CD14-positive monocyte (primary cell): ENCODE results near the gene PPT2. TPM values are rescaled to one million over a fixed set of nuclear protein-coding genes. Genes with fewer than 3 reads are reported as not detected.
"Not testable (repeated sequence)": the region's sequence is repeated elsewhere in the genome, so short reads cannot be mapped to it uniquely, and the experiment has no call there.

ENCODE experiments used
- DNase-seq, 3 donors: peaks; one replicate each; pipeline ENCODE4 v3.0.0-alpha.2; 2011 to 2022
- H2AFZ ChIP-seq: 2 replicates; pipeline ENCODE4 v1.6.0; 2012; ENCODE audit warnings: mild to moderate bottlenecking, low read depth, low read length, inconsistent platforms; ENCODE audit not compliant: insufficient read depth, poor library complexity, severe bottlenecking
- H3K27ac ChIP-seq, 2 donors: 1 replicate in 1 of 2; 2 replicates in 1 of 2; pipeline ENCODE4 v1.5.1; 2012 to 2013; ENCODE audit warnings: low read length in 2 of 2, control low read depth in 1 of 2, inconsistent platforms in 1 of 2, low read depth in 1 of 2, mild to moderate bottlenecking in 1 of 2
- H3K27me3 ChIP-seq, 2 donors: one replicate each; pipeline versions ENCODE4 v1.6.0 to v1.6.1; 2011 to 2013; ENCODE audit warnings: low read length in 2 of 2; ENCODE audit not compliant: control insufficient read depth in 2 of 2, insufficient read depth in 2 of 2
- H3K36me3 ChIP-seq, 2 donors: replicated peaks in 1 of 2; 1 replicate in 1 of 2; 2 replicates in 1 of 2; pipeline versions ENCODE4 v1.5.1 to v1.6.1; 2012 to 2013; ENCODE audit warnings: low read length in 2 of 2, control low read depth in 1 of 2, inconsistent platforms in 1 of 2, mild to moderate bottlenecking in 1 of 2; ENCODE audit not compliant: insufficient read depth in 2 of 2, control insufficient read depth in 1 of 2
- H3K4me1 ChIP-seq, 2 donors: 1 replicate in 1 of 2; 2 replicates in 1 of 2; pipeline versions ENCODE4 v1.5.1 to v1.6.1; 2012 to 2013; ENCODE audit warnings: low read length in 2 of 2, control low read depth in 1 of 2, inconsistent platforms in 1 of 2, mild to moderate bottlenecking in 1 of 2, moderate library complexity in 1 of 2; ENCODE audit not compliant: insufficient read depth in 2 of 2, control insufficient read depth in 1 of 2
- H3K4me2 ChIP-seq: replicated peaks from 2 replicates; pipeline ENCODE3; 2012; ENCODE audit warnings: low read length, moderate library complexity, mild to moderate bottlenecking; ENCODE audit not compliant: poor library complexity, severe bottlenecking; ENCODE audit errors: extremely low read depth
- H3K4me3 ChIP-seq, 3 experiments: fragments of 200-600 bp in 1 of 3; sonication (generic) in 1 of 3; replicated peaks in 1 of 3; 1 replicate in 2 of 3; 2 replicates in 1 of 3; pipeline ENCODE4 v1.5.1; 2011 to 2013; ENCODE audit warnings: low read length in 3 of 3, mild to moderate bottlenecking in 3 of 3, control low read depth in 2 of 3, low read depth in 2 of 3, inconsistent platforms in 1 of 3, moderate library complexity in 1 of 3
- H3K79me2 ChIP-seq: 2 replicates; pipeline ENCODE4 v1.6.0; 2012; ENCODE audit warnings: mild to moderate bottlenecking, control low read depth, inconsistent platforms, low read length, moderate library complexity; ENCODE audit not compliant: insufficient read depth
- H3K9ac ChIP-seq: 2 replicates; pipeline ENCODE4 v1.6.0; 2017; ENCODE audit warnings: low read length, mild to moderate bottlenecking; ENCODE audit not compliant: insufficient read depth, poor library complexity, severe bottlenecking
- H3K9me3 ChIP-seq, 2 donors: replicated peaks in 1 of 2; 1 replicate in 1 of 2; 2 replicates in 1 of 2; pipeline versions ENCODE4 v1.5.1 to v1.6.1; 2012 to 2013; ENCODE audit warnings: low read length in 2 of 2, control low read depth in 1 of 2; ENCODE audit not compliant: control insufficient read depth in 1 of 2, insufficient read depth in 1 of 2
- H4K20me1 ChIP-seq: 2 replicates; pipeline ENCODE4 v1.6.0; 2012; ENCODE audit warnings: mild to moderate bottlenecking, low read length, control low read depth, moderate library complexity; ENCODE audit not compliant: insufficient read depth
- H3K27ac Mint-ChIP-seq, 7 donors: one replicate each; pipeline ENCODE4 v1.8.0; 2020; ENCODE audit warnings: mild to moderate bottlenecking in 7 of 7, mixed read lengths in 7 of 7, moderate library complexity in 6 of 7, inconsistent platforms in 2 of 7
- H3K27me3 Mint-ChIP-seq, 3 donors: one replicate each; pipeline ENCODE4 v1.8.0; 2021 to 2022; ENCODE audit warnings: low read depth in 3 of 3, mild to moderate bottlenecking in 3 of 3, mixed read lengths in 3 of 3, moderate library complexity in 3 of 3, inconsistent platforms in 1 of 3
- H3K36me3 Mint-ChIP-seq, 2 donors: one replicate each; pipeline ENCODE4 v1.8.0; 2020; ENCODE audit warnings: mixed read lengths in 2 of 2, inconsistent platforms in 1 of 2, mild to moderate bottlenecking in 1 of 2
- H3K4me1 Mint-ChIP-seq: one replicate; pipeline ENCODE4 v1.8.0; 2020; ENCODE audit warnings: mild to moderate bottlenecking, mixed read lengths
- H3K4me3 Mint-ChIP-seq, 2 donors: one replicate each; pipeline ENCODE4 v1.8.0; 2020; ENCODE audit warnings: mild to moderate bottlenecking in 2 of 2, mixed read lengths in 2 of 2, moderate library complexity in 1 of 2
- H3K9me3 Mint-ChIP-seq, 7 donors: one replicate each; pipeline ENCODE4 v1.8.0; 2020 to 2022; ENCODE audit warnings: mixed read lengths in 7 of 7, mild to moderate bottlenecking in 6 of 7, moderate library complexity in 6 of 7, inconsistent platforms in 2 of 7
- WGBS: methylation state at CpG from one replicate; pipeline ENCODE4 v1.1.5; 2013; ENCODE audit warnings: missing lambda C conversion rate; ENCODE audit not compliant: insufficient coverage; 5-methylcytosine and 5-hydroxymethylcytosine counted together
- intact Hi-C, 2 donors: fragments of 100-400 bp; cut with micrococcal nuclease; formaldehyde crosslinking; loops; one replicate each; pipeline versions ENCODE4 v1.15.0 to v1.15.1; 2023
- polyA plus RNA-seq, 3 donors: library from polyadenylated mRNA; depleted of rRNA in 1 of 3; unstranded in 2 of 3; stranded (reverse) in 1 of 3; fragments of 300-500 nt in 2 of 3; fragments of >200 nt in 1 of 3; fragmentation: Illumina TruSeq in 2 of 3; gene quantifications; 1 replicate in 2 of 3; 2 replicates in 1 of 3; pipeline ENCODE4 v1.2.3, GENCODE V29; 2012 to 2021
- TF ChIP-seq, protein P1 (sequence below): fragments of 200-600 bp; IDR thresholded peaks from one replicate; pipeline ENCODE4 v1.8.0; 2022; ENCODE audit warnings: antibody characterized with exemption, mild to moderate bottlenecking

PPT2 gene
- polyA plus RNA-seq, 3 donors, result 1.4 to 4.0 (median 1.8) TPM

DNA sequence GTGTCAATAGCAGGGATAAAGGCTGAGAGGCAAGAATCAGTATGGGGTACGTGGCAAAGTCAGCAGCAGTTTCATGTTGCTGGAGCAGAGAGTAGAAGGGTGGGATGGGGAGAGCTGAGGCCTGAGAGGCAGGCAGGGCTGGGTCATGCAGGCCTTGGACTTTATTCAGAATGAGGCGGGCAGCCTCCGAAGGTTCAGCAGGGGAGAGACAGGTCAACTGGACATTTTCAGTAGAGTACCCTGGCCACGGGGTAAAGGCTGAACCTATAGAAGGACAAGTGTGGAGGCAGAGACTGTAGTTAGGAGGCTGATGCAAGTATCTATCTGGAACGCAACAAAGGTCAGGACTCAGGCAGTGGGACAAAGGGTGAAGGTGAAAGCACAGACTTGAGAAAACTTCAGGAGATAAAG is 56.3 kb downstream of the PPT2 start:
- Mint-ChIP-seq H3K4me1 (peaks cover 4% of the 10 kb centered on the region), H3K36me3 (no peaks in the 10 kb centered on the region), H3K4me3 (no peak overlapping the region), H3K9me3 (peaks cover 0 to 4% (median 0%) of the 10 kb centered on the region in 7 donors), H3K27ac (no peak overlapping the region), H3K27me3 (peaks cover 10 to 15% (median 10%) of the 10 kb centered on the region in 3 donors)
- Histone ChIP-seq H3K27me3 (no peaks in the 10 kb centered on the region), H3K36me3 (no peaks in the 10 kb centered on the region), H3K9me3 (no peaks in the 10 kb centered on the region), H3K4me3 (no peak overlapping the region), H2AFZ (no peak overlapping the region), H3K4me1 (no peaks in the 10 kb centered on the region), H3K79me2 (no peaks in the 10 kb centered on the region), H3K27ac (no peak overlapping the region), H3K9ac (no peak overlapping the region), H4K20me1 (no peaks in the 10 kb centered on the region), H3K4me2 (no peak overlapping the region)
- intact Hi-C loops, result no loop called here
- WGBS, result 94% methylated on average over 5 of the region's 5 CpGs
- TF ChIP-seq, protein P1, sequence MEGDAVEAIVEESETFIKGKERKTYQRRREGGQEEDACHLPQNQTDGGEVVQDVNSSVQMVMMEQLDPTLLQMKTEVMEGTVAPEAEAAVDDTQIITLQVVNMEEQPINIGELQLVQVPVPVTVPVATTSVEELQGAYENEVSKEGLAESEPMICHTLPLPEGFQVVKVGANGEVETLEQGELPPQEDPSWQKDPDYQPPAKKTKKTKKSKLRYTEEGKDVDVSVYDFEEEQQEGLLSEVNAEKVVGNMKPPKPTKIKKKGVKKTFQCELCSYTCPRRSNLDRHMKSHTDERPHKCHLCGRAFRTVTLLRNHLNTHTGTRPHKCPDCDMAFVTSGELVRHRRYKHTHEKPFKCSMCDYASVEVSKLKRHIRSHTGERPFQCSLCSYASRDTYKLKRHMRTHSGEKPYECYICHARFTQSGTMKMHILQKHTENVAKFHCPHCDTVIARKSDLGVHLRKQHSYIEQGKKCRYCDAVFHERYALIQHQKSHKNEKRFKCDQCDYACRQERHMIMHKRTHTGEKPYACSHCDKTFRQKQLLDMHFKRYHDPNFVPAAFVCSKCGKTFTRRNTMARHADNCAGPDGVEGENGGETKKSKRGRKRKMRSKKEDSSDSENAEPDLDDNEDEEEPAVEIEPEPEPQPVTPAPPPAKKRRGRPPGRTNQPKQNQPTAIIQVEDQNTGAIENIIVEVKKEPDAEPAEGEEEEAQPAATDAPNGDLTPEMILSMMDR, result no peak
- DNase-seq, result no peak

GRCh38 chr6:32211432-32211831 is 57.5 kb downstream of the PPT2 start:
- H3K79me2 ChIP-seq, H3K4me2 ChIP-seq, H3K9ac ChIP-seq, H3K4me1 ChIP-seq, H2AFZ ChIP-seq, H3K27ac Mint-ChIP-seq, H3K4me1 Mint-ChIP-seq, H4K20me1 ChIP-seq, H3K27ac ChIP-seq, H3K27me3 ChIP-seq, DNase-seq, H3K36me3 ChIP-seq, H3K36me3 Mint-ChIP-seq, H3K4me3 ChIP-seq, H3K9me3 ChIP-seq, H3K9me3 Mint-ChIP-seq, H3K4me3 Mint-ChIP-seq, intact Hi-C loops: not testable (repeated sequence)
- WGBS, result 78% methylated on average over 1 of the region's 4 CpGs
- peaks cover 9 to 14% (median 9%) of the 10 kb centered on the region in 3 donors for H3K27me3 Mint-ChIP-seq
